GM23338 (cell line): ENCODE results near the gene KMT2E.

Source experiments
- CTCF ChIP-seq, 2 experiments: fragments of 200-600 bp in 1 of 2; sonication (generic) in 1 of 2; conservative IDR thresholded peaks; 2 replicates each; pipeline versions ENCODE4 v1.5.1 to v1.6.1; 2016 to 2017; ENCODE audit warnings: antibody characterized with exemption in 2 of 2, low read depth in 2 of 2, mild to moderate bottlenecking in 2 of 2, moderate library complexity in 1 of 2
- JUNB ChIP-seq: IDR thresholded peaks from one replicate; pipeline ENCODE4 v1.6.1; 2016; ENCODE audit warnings: antibody characterized with exemption; ENCODE audit not compliant: unreplicated experiment
- POLR2AphosphoS5 ChIP-seq: IDR thresholded peaks from 2 replicates; pipeline ENCODE4 v1.6.1; 2016; ENCODE audit warnings: antibody characterized with exemption, low read depth
- REST ChIP-seq: IDR thresholded peaks from one replicate; pipeline ENCODE4 v1.6.1; 2018; ENCODE audit warnings: antibody characterized with exemption; ENCODE audit not compliant: unreplicated experiment
- ZNF331 ChIP-seq: fragments of 250-450 bp; sonication (Bioruptor Pico); IDR thresholded peaks from 2 replicates; pipeline ENCODE4 v1.5.0; 2020; ENCODE audit warnings: low read depth, mild to moderate bottlenecking, moderate library complexity

DNA sequence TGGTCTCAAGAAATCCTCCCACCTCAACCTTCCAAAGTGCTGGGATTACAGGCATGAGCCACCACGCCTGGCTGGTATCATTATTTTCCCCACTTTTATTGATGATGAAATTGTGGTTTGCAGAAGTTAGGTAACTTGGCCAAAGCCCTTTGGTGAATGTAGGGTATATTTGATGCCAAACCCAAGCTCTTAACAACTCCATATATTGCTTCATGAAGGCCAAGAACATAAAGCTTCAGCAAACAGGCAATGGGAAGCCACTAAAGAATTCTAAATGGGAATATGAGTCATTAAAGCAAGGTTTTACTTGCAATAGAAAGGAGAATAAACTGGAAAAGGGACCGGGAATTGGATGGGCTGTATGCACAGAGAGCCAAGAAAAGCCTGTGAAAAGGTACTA lies 142.7 kb downstream of the KMT2E start:
- TF ChIP-seq POLR2AphosphoS5, result no peak
- no peak for TF ChIP-seq ZNF331 (CRISPR knock-in tag)
- TF ChIP-seq CTCF (conservative IDR thresholded peaks at IDR 0.05; ENCODE audit: low read depth in 2 of 2), result no peak
- no peak for TF ChIP-seq JUNB
- no peak for TF ChIP-seq REST
